AG10803 (cell line): Measurements from ENCODE around the gene PEX3.
"Not testable (repeated sequence)": the region's sequence is repeated elsewhere in the genome, so short reads cannot be mapped to it uniquely, and the experiment has no call there.

Source experiments
- DNase-seq: peaks from one replicate; pipeline ENCODE4 v3.0.0; 2010; ENCODE audit warnings: low read depth
- H3K4me3 ChIP-seq: 2 replicates; pipeline ENCODE4 v1.5.1; 2011; ENCODE audit warnings: mild to moderate bottlenecking, low read length, control low read depth
- CTCF ChIP-seq: conservative IDR thresholded peaks from 2 replicates; pipeline ENCODE4 v1.5.1; 2011; ENCODE audit warnings: mild to moderate bottlenecking, low read length, control low read depth, inconsistent platforms

PEX3 gene

GRCh38 chr6:143449082-143449713 lies 1.4 kb upstream of the PEX3 start:
- H3K4me3 ChIP-seq, result peak overlapping the region; percentile 98
- TF ChIP-seq CTCF, result no peak
- DNase-seq, result no peak

GRCh38 chr6:143449714-143450452 lies 722 bp upstream of the PEX3 start:
- H3K4me3 ChIP-seq, result peak overlapping the region; percentile 98
- peak; percentile 16 for DNase-seq
- TF ChIP-seq CTCF, result no peak

GRCh38 chr6:143451531-143451930 lies 926 bp downstream of the PEX3 start:
- no peak for TF ChIP-seq CTCF
- peak overlapping the region; percentile 98 for H3K4me3 ChIP-seq
- peak; percentile 35 for DNase-seq

- peak; percentile 15 for DNase-seq
- H3K4me3 ChIP-seq, result no peak overlapping the region
- TF ChIP-seq CTCF, result no peak
These were observed 7.2 kb downstream of the PEX3 start for GRCh38 chr6:143457563-143458359.

- no peak for TF ChIP-seq CTCF
- peak; percentile 0 for DNase-seq
- no peak overlapping the region for H3K4me3 ChIP-seq
These were observed 14.9 kb downstream of the PEX3 start for GRCh38 chr6:143465546-143465945.

- no peak overlapping the region for H3K4me3 ChIP-seq
- TF ChIP-seq CTCF, result no peak
- no peak for DNase-seq
These were observed 17.4 kb downstream of the PEX3 start for GRCh38 chr6:143468026-143468425.

GRCh38 chr6:143468823-143469222 lies 18.2 kb downstream of the PEX3 start:
- not testable (repeated sequence) for H3K4me3 ChIP-seq, DNase-seq
